NT2/D1 (cell line): ENCODE measurements around the gene SLC4A4.

Experiments
- SUZ12 ChIP-seq: IDR thresholded peaks from 2 replicates; pipeline ENCODE4 v1.6.1; 2011; ENCODE audit not compliant: insufficient read length, insufficient read depth; ENCODE audit errors: extremely low read depth
- YY1 ChIP-seq: IDR thresholded peaks from 2 replicates; pipeline ENCODE4 v1.6.1; 2011; ENCODE audit not compliant: insufficient read length, insufficient read depth

DNA sequence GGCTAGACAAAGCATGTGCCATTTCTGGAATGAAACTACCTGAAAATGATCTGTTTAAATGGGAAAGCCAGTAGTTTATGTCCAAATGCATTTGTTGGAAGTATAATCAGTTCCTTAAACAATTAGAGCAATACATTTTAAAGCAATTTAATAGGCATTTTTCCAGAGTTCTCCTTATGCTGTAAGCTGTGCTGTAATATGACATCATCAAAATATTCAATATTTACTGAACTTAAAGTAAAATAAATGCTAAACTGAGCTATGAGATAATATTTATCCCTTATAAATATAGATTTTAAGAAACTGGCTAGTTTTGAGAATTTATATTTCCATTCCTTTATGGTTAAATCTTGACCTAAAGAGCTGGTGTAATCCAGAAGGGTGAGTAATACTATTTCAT, 7.9 kb downstream of the SLC4A4 start:
- TF ChIP-seq SUZ12 = no peak
- no peak for TF ChIP-seq YY1
